K562 (cell line): ENCODE data around the gene ZNF74. TPM values are rescaled to one million over a fixed set of nuclear protein-coding genes. Genes with fewer than 3 reads are reported as not detected.
A peak's percentile ranks its signal among the peaks of the same experiment; 100 is the strongest.

ENCODE experiments used
- CHD2 ChIP-seq: IDR thresholded peaks from 2 replicates; pipeline ENCODE4 v1.6.1; 2011; ENCODE audit warnings: low read depth, low read length
- DNMT1 ChIP-seq: fragments of 450-650 bp; IDR thresholded peaks from 2 replicates; pipeline ENCODE4 v1.6.1; 2016; ENCODE audit warnings: antibody characterized with exemption, mild to moderate bottlenecking
- FOXA1 ChIP-seq: fragments of 450-650 bp; IDR thresholded peaks from 2 replicates; pipeline ENCODE4 v1.6.1; 2016; ENCODE audit warnings: mild to moderate bottlenecking, borderline replicate concordance
- HNRNPH1 ChIP-seq: fragments of 200-400 bp; formaldehyde crosslinking; optimal IDR thresholded peaks from 2 replicates; pipeline ENCODE3; 2017; ENCODE audit warnings: low read depth, mild to moderate bottlenecking, low read length, moderate library complexity
- HOXB6 ChIP-seq: fragments of 250-450 bp; sonication (Bioruptor Pico); IDR thresholded peaks from 2 replicates; pipeline ENCODE4 v1.5.1; 2022; ENCODE audit warnings: mild to moderate bottlenecking, borderline replicate concordance
- MYNN ChIP-seq, 2 experiments: sonication (generic); formaldehyde crosslinking in 1 of 2; IDR thresholded peaks; 2 replicates each; pipeline versions ENCODE4 v1.5.0 to v1.6.1; 2016 to 2020; ENCODE audit warnings: antibody characterized with exemption in 1 of 2, missing genetic modification reagents in 1 of 2
- NR1H2 ChIP-seq: sonication (generic); formaldehyde crosslinking; IDR thresholded peaks from 2 replicates; pipeline ENCODE4 v1.4.0; 2020; ENCODE audit warnings: mild to moderate bottlenecking, missing genetic modification reagents
- RBFOX2 ChIP-seq: fragments of 200-400 bp; formaldehyde crosslinking; IDR thresholded peaks from 2 replicates; pipeline ENCODE4 v1.6.1; 2017; ENCODE audit warnings: low read depth, mild to moderate bottlenecking, low read length, moderate library complexity
- SMAD1 ChIP-seq: fragments of 150-350 bp; IDR thresholded peaks from 2 replicates; pipeline ENCODE4 v1.6.1; 2014; ENCODE audit warnings: low read length, low read depth; ENCODE audit not compliant: partially characterized antibody
- SOX6 ChIP-seq: fragments of 450-650 bp; IDR thresholded peaks from 2 replicates; pipeline ENCODE4 v1.6.1; 2014; ENCODE audit warnings: mild to moderate bottlenecking
- ZNF212 ChIP-seq: fragments of 450-650 bp; formaldehyde crosslinking; IDR thresholded peaks from 2 replicates; pipeline ENCODE4 v1.4.0; 2020; ENCODE audit warnings: mild to moderate bottlenecking
- ZNF408 ChIP-seq: fragments of 250-450 bp; sonication (Bioruptor Pico); IDR thresholded peaks from 2 replicates; pipeline ENCODE4 v1.4.0; 2020; ENCODE audit warnings: low read depth, mild to moderate bottlenecking, moderate library complexity
- polyA plus RNA-seq, 8 experiments: library from polyadenylated mRNA; depleted of rRNA in 4 of 8; stranded (reverse) in 5 of 8; unstranded in 3 of 8; fragments of >200 nt; fragmentation: Nextera tagmentation in 2 of 8; fragmentation: Illumina TruSeq in 1 of 8; extraction: Ambion mirVana in 2 of 8; extraction: Trizol in 1 of 8; gene quantifications; 2 replicates each; pipeline versions ENCODE4 v1.2.1 to v1.2.3, GENCODE V29; 2011 to 2014; ENCODE audit warnings: inconsistent platforms in 1 of 8, missing spikeins in 1 of 8
- total RNA-seq, 7 experiments: library from RNA; depleted of rRNA in 6 of 7; stranded (reverse); fragments of >200 nt in 6 of 7; fragmentation: Illumina TruSeq in 2 of 7; extraction: Trizol in 2 of 7; gene quantifications; 2 replicates each; pipeline versions ENCODE4 v1.2.1 to v1.2.3, GENCODE V29; 2011 to 2021; ENCODE audit warnings: low replicate concordance in 1 of 7
- TF ChIP-seq, protein P1 (sequence below): fragments of 450-650 bp; IDR thresholded peaks from 2 replicates; pipeline ENCODE4 v1.7.0; 2016; ENCODE audit warnings: borderline replicate concordance
- TF ChIP-seq, protein P2 (sequence below): fragments of 450-650 bp; IDR thresholded peaks from 2 replicates; pipeline ENCODE4 v1.6.1; 2016; ENCODE audit warnings: low read depth, mild to moderate bottlenecking, moderate library complexity
- TF ChIP-seq, protein P3 (sequence below): fragments of 450-650 bp; IDR thresholded peaks from 2 replicates; pipeline ENCODE4 v1.6.1; 2016; ENCODE audit warnings: low read depth
- TF ChIP-seq, protein P4 (sequence below), 3 experiments: fragments of 200-800 bp in 1 of 3; sonication (Bioruptor generic) in 1 of 3; sonication (generic) in 1 of 3; formaldehyde crosslinking in 1 of 3; IDR thresholded peaks; 2 replicates each; pipeline versions ENCODE4 v1.6.1 to v1.8.0; 2016 to 2022; ENCODE audit warnings: mild to moderate bottlenecking in 2 of 3, missing compliant biosample characterization in 2 of 3, missing genetic modification characterization in 2 of 3, missing genetic modification reagents in 1 of 3

The ZNF74 gene
- total and polyA plus RNA-seq, 9 of the 15 experiments (the other 6 are each of a cell fraction or from before 2014, with no cell fraction given), result 2.4 to 53.5 (median 31.5) TPM

DNA sequence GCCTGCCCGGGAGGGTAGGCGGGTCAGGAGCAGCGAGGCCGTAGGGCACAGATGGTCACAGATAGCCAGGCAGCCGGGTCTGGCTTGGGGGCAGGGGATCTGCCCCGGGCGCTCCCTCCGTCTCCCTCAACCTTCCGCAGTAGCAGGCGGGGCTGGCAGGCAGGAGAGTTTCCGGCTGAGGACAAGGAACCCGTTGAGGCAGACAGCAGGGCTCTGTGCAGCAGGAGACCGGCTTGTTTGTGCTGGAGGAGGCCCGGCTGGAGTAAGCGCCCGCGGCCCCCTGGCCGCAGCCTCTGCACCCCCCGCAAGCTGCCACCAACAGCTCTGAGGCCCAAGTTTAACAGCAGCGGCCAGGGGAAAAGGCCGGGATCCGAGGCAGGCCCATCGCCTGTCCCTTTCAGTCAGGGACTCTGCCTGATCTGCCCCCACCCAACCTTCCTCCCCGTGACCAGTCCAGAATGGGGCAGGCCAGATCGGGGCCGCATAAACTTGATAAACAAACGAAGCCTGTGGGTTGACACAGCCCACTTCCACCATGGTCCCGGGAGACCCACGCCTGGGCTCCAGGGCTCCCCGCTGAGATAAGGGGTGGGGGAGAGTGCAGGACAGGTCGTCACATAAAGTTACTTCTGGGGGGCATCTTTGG is 30.1 kb downstream of the ZNF74 start (continued):
- no peak for TF ChIP-seq RBFOX2
- TF ChIP-seq, protein P1, sequence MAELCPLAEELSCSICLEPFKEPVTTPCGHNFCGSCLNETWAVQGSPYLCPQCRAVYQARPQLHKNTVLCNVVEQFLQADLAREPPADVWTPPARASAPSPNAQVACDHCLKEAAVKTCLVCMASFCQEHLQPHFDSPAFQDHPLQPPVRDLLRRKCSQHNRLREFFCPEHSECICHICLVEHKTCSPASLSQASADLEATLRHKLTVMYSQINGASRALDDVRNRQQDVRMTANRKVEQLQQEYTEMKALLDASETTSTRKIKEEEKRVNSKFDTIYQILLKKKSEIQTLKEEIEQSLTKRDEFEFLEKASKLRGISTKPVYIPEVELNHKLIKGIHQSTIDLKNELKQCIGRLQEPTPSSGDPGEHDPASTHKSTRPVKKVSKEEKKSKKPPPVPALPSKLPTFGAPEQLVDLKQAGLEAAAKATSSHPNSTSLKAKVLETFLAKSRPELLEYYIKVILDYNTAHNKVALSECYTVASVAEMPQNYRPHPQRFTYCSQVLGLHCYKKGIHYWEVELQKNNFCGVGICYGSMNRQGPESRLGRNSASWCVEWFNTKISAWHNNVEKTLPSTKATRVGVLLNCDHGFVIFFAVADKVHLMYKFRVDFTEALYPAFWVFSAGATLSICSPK, result no peak
- no peak for TF ChIP-seq ZNF212 (CRISPR knock-in tag)
- no peak for TF ChIP-seq FOXA1
- no peak for TF ChIP-seq MYNN (IDR thresholded peaks at IDR 0.05)
- no peak for TF ChIP-seq MYNN (CRISPR knock-in tag; IDR thresholded peaks at IDR 0.05)
- TF ChIP-seq, protein P2, sequence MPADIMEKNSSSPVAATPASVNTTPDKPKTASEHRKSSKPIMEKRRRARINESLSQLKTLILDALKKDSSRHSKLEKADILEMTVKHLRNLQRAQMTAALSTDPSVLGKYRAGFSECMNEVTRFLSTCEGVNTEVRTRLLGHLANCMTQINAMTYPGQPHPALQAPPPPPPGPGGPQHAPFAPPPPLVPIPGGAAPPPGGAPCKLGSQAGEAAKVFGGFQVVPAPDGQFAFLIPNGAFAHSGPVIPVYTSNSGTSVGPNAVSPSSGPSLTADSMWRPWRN, result no peak
- TF ChIP-seq, protein P3, sequence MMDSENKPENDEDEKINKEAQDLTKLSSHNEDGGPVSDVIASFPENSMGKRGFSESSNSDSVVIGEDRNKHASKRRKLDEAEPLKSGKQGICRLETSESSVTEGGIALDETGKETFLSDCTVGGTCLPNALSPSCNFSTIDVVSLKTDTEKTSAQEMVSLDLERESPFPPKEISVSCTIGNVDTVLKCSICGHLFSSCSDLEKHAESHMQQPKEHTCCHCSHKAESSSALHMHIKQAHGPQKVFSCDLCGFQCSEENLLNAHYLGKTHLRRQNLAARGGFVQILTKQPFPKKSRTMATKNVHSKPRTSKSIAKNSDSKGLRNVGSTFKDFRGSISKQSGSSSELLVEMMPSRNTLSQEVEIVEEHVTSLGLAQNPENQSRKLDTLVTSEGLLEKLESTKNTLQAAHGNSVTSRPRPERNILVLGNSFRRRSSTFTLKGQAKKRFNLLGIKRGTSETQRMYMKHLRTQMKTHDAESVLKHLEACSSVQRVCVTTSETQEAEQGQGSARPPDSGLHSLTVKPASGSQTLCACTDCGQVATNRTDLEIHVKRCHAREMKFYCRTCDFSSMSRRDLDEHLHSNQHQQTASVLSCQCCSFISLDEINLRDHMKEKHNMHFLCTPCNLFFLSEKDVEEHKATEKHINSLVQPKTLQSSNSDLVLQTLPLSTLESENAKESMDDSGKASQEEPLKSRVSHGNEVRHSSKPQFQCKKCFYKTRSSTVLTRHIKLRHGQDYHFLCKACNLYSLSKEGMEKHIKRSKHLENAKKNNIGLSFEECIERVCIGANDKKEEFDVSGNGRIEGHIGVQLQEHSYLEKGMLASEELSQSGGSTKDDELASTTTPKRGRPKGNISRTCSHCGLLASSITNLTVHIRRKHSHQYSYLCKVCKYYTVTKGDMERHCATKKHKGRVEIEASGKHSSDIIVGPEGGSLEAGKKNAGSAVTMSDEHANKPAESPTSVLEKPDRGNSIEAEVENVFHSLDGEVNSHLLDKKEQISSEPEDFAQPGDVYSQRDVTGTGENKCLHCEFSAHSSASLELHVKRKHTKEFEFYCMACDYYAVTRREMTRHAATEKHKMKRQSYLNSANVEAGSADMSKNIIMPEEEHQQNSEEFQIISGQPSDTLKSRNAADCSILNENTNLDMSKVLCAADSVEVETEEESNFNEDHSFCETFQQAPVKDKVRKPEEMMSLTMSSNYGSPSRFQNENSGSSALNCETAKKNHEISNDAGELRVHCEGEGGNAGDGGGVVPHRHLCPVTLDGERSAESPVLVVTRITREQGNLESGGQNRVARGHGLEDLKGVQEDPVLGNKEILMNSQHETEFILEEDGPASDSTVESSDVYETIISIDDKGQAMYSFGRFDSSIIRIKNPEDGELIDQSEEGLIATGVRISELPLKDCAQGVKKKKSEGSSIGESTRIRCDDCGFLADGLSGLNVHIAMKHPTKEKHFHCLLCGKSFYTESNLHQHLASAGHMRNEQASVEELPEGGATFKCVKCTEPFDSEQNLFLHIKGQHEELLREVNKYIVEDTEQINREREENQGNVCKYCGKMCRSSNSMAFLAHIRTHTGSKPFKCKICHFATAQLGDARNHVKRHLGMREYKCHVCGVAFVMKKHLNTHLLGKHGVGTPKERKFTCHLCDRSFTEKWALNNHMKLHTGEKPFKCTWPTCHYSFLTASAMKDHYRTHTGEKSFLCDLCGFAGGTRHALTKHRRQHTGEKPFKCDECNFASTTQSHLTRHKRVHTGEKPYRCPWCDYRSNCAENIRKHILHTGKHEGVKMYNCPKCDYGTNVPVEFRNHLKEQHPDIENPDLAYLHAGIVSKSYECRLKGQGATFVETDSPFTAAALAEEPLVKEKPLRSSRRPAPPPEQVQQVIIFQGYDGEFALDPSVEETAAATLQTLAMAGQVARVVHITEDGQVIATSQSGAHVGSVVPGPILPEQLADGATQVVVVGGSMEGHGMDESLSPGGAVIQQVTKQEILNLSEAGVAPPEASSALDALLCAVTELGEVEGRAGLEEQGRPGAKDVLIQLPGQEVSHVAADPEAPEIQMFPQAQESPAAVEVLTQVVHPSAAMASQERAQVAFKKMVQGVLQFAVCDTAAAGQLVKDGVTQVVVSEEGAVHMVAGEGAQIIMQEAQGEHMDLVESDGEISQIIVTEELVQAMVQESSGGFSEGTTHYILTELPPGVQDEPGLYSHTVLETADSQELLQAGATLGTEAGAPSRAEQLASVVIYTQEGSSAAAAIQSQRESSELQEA, result no peak
- no peak for TF ChIP-seq HNRNPH1
- TF ChIP-seq HOXB6 (CRISPR knock-in tag), result no peak
- TF ChIP-seq, protein P4, sequence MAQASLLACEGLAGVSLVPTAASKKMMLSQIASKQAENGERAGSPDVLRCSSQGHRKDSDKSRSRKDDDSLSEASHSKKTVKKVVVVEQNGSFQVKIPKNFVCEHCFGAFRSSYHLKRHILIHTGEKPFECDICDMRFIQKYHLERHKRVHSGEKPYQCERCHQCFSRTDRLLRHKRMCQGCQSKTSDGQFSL (CRISPR knock-in tag; IDR thresholded peaks at IDR 0.05), result peak; percentile 71
- TF ChIP-seq, protein P4 (tag; IDR thresholded peaks at IDR 0.05), result no peak
- no peak for TF ChIP-seq DNMT1
- no peak for TF ChIP-seq SMAD1
- TF ChIP-seq SOX6, result no peak
- peak; percentile 0; the same call in 1 of the 2 replicates for TF ChIP-seq NR1H2 (CRISPR knock-in tag)
- no peak for TF ChIP-seq CHD2
- TF ChIP-seq ZNF408 (CRISPR knock-in tag), result 0 out of 2 replicates have a peak, but pooled peaks have one; percentile 16
